GM18858 (cell line): ENCODE results near the gene EPHA5.
"Not testable (repeated sequence)": the region's sequence is repeated elsewhere in the genome, so short reads cannot be mapped to it uniquely, and the experiment has no call there.

Experiments
- ATAC-seq: cut with Tn5 transposase; IDR thresholded peaks from one replicate; pipeline ENCODE4 v1.9.1; 2021; ENCODE audit not compliant: unreplicated experiment

The EPHA5 gene

GRCh38 chr4:65386927-65387326 lies 283.4 kb downstream of the EPHA5 start:
- ATAC-seq = no peak

- ATAC-seq = no peak
These were observed 286.5 kb downstream of the EPHA5 start for GRCh38 chr4:65383589-65384305.

- no peak for ATAC-seq
These were observed 288.6 kb downstream of the EPHA5 start for GRCh38 chr4:65381648-65382047.

- no peak for ATAC-seq
These were observed 299.6 kb downstream of the EPHA5 start for GRCh38 chr4:65370709-65371108.

- no peak for ATAC-seq
These were observed 303.0 kb downstream of the EPHA5 start for GRCh38 chr4:65367306-65367705.

- ATAC-seq = no peak
These were observed 311.4 kb downstream of the EPHA5 start for GRCh38 chr4:65358914-65359313.

- ATAC-seq = no peak
These were observed 317.2 kb downstream of the EPHA5 start for GRCh38 chr4:65353098-65353497.

- ATAC-seq = no peak
These were observed 325.9 kb downstream of the EPHA5 start for GRCh38 chr4:65344278-65344825.

GRCh38 chr4:65343342-65343741 lies 326.9 kb downstream of the EPHA5 start:
- no peak for ATAC-seq

- ATAC-seq = no peak
These were observed 328.7 kb downstream of the EPHA5 start for GRCh38 chr4:65341557-65341956.

GRCh38 chr4:65340382-65341109 lies 329.7 kb downstream of the EPHA5 start:
- no peak for ATAC-seq

- ATAC-seq = no peak
These were observed 332.9 kb downstream of the EPHA5 start for GRCh38 chr4:65337371-65337770.

- no peak for ATAC-seq
These were observed 333.8 kb downstream of the EPHA5 start for GRCh38 chr4:65336465-65336864.

- no peak for ATAC-seq
These were observed 353.8 kb downstream of the EPHA5 start for GRCh38 chr4:65316534-65316933.

GRCh38 chr4:65311120-65311519 lies 359.2 kb downstream of the EPHA5 start:
- no peak for ATAC-seq

- ATAC-seq = no peak
These were observed 359.7 kb downstream of the EPHA5 start for GRCh38 chr4:65310586-65310985.

- not testable (repeated sequence) for ATAC-seq
These were observed 361.7 kb downstream of the EPHA5 start for GRCh38 chr4:65308626-65309025.

GRCh38 chr4:65302145-65302544 lies 368.1 kb downstream of the EPHA5 start:
- ATAC-seq = no peak

GRCh38 chr4:65296246-65296645 lies 374.0 kb downstream of the EPHA5 start:
- no peak for ATAC-seq

GRCh38 chr4:65287071-65287470 lies 383.2 kb downstream of the EPHA5 start:
- ATAC-seq = no peak
